CD4-positive, alpha-beta T cell (primary cell): ENCODE results near the gene IL37. TPM values are rescaled to one million over a fixed set of nuclear protein-coding genes. Genes with fewer than 3 reads are reported as not detected.

Experiments
- ATAC-seq: fragments of 200-7000 bp; cut with Tn5 transposase; one replicate; pipeline ENCODE4 v1.10.0; 2022; ENCODE audit warnings: mild to moderate bottlenecking; ENCODE audit not compliant: poor library complexity
- CTCF ChIA-PET: fragments of 350-600 bp; sonication (Branson Sonifier 250); formaldehyde crosslinking; loops from one replicate; lab custom pipeline; 2021; ENCODE audit warnings: antibody characterized with exemption, inconsistent platforms; lab: Charles Lee
- POLR2A ChIA-PET: fragments of 350-600 bp; sonication (Branson Sonifier 250); formaldehyde crosslinking; loops from one replicate; lab custom pipeline; 2021; ENCODE audit warnings: antibody characterized with exemption, inconsistent platforms; lab: Charles Lee
- DNase-seq, 14 experiments: peaks; one replicate each; pipeline ENCODE4 v3.0.0-alpha.2; 2013 to 2020; ENCODE audit warnings: mixed read lengths in 2 of 14
- H3K27ac ChIP-seq, 2 donors: one replicate each; pipeline versions ENCODE4 v1.5.1 to v1.7.0; 2013; ENCODE audit warnings: low read length in 2 of 2, low read depth in 1 of 2, mild to moderate bottlenecking in 1 of 2
- H3K27me3 ChIP-seq, 2 experiments: 1 replicate in 1 of 2; 2 replicates in 1 of 2; pipeline versions ENCODE4 v1.6.1 to v1.7.0; 2013; ENCODE audit warnings: low read length in 2 of 2, control low read depth in 1 of 2, mild to moderate bottlenecking in 1 of 2, moderate library complexity in 1 of 2; ENCODE audit not compliant: insufficient read depth in 2 of 2, control insufficient read depth in 1 of 2
- H3K36me3 ChIP-seq: one replicate; pipeline ENCODE4 v1.6.1; 2013; ENCODE audit warnings: low read length, control low read depth; ENCODE audit not compliant: insufficient read depth
- H3K4me1 ChIP-seq: one replicate; pipeline ENCODE4 v1.6.1; 2013; ENCODE audit warnings: low read length, control low read depth; ENCODE audit not compliant: insufficient read depth
- H3K4me3 ChIP-seq: one replicate; pipeline ENCODE4 v1.5.1; 2013; ENCODE audit warnings: mild to moderate bottlenecking, low read length, moderate library complexity
- H3K9me3 ChIP-seq, 2 experiments: 1 replicate in 1 of 2; 2 replicates in 1 of 2; pipeline versions ENCODE4 v1.6.1 to v1.7.0; 2013; ENCODE audit warnings: low read length in 2 of 2, mild to moderate bottlenecking in 2 of 2, control low read depth in 1 of 2, moderate library complexity in 1 of 2; ENCODE audit not compliant: control insufficient read depth in 1 of 2, insufficient read depth in 1 of 2
- H3K27ac Mint-ChIP-seq: one replicate; pipeline ENCODE4 v1.8.0; 2020; ENCODE audit warnings: mixed read lengths
- H3K27me3 Mint-ChIP-seq: one replicate; pipeline ENCODE4 v1.8.0; 2021; ENCODE audit warnings: mixed read lengths
- H3K36me3 Mint-ChIP-seq: one replicate; pipeline ENCODE4 v1.8.0; 2021; ENCODE audit warnings: low read depth, mixed read lengths
- H3K4me1 Mint-ChIP-seq: one replicate; pipeline ENCODE4 v1.8.0; 2021; ENCODE audit warnings: low read depth, mixed read lengths
- H3K4me3 Mint-ChIP-seq: one replicate; pipeline ENCODE4 v1.8.0; 2020; ENCODE audit warnings: mild to moderate bottlenecking, mixed read lengths
- H3K9me3 Mint-ChIP-seq: one replicate; pipeline ENCODE4 v1.8.0; 2020; ENCODE audit warnings: mixed read lengths
- intact Hi-C, 2 experiments: fragments of 100-400 bp; cut with DNase I in 1 of 2; cut with micrococcal nuclease in 1 of 2; formaldehyde crosslinking; loops; one replicate each; pipeline versions ENCODE4 v1.15.1 to v1.9.0; 2023 to 2025; cut with DNase I, micrococcal nuclease
- total RNA-seq, 174 experiments: library from RNA in 2 of 174; stranded (reverse) in 2 of 174; gene quantifications; one replicate each; pipeline ENCODE4 v1.2.3 and lab custom pipeline; 2021 to 2026
- TF ChIP-seq, protein P1 (sequence below): fragments of 200-600 bp; IDR thresholded peaks from one replicate; pipeline ENCODE4 v1.8.0; 2022; ENCODE audit warnings: antibody characterized with exemption, mild to moderate bottlenecking

The IL37 gene
- total RNA-seq, 2 experiments from 2014 or later: not detected

DNA sequence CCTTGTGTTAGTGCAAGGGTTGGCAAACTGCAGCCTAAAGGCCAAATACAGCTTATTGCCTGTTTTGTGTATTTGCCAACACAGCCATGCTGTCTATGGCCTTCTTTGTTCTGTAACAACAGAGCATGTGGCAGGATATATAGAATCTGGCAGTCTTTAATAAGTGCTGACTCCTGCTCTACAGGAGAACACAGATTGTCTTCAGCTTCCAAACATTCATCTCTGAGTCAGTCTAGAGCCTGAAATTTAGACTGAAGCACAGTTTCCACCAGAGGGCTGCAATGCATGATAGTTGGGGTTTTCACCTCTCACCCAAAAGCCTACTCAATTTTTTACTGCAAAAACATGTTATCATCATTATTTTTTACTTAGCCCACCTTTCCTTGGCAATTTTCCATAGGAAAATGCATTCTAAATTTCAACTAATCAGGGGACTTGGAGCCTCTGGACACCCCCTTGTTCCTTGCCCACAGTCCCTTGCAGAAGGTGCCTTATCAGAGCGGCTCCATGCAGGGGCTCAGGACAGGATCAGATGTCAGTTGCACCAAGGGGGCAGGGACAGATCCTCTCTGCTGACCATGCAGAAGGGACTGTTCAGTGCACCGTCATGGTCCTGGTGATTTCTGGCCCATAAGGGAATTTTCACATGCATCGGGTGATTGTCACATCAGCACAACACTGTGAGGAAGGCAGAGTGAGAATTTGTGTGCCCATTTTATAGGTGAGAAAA, 12.4 kb downstream of the IL37 start:
- Mint-ChIP-seq H3K4me1 (no peaks in the 10 kb centered on the region), H3K27me3 (no peaks in the 10 kb centered on the region), H3K36me3 (no peaks in the 10 kb centered on the region), H3K4me3 (no peak overlapping the region), H3K9me3 (no peaks in the 10 kb centered on the region), H3K27ac (no peak overlapping the region)
- ChIA-PET POLR2A (no interaction called here), CTCF (no interaction called here)
- no peak for DNase-seq
- H3K27ac ChIP-seq: no peak overlapping the region
- no peaks in the 10 kb centered on the region for H3K27me3 ChIP-seq
- TF ChIP-seq, protein P1, sequence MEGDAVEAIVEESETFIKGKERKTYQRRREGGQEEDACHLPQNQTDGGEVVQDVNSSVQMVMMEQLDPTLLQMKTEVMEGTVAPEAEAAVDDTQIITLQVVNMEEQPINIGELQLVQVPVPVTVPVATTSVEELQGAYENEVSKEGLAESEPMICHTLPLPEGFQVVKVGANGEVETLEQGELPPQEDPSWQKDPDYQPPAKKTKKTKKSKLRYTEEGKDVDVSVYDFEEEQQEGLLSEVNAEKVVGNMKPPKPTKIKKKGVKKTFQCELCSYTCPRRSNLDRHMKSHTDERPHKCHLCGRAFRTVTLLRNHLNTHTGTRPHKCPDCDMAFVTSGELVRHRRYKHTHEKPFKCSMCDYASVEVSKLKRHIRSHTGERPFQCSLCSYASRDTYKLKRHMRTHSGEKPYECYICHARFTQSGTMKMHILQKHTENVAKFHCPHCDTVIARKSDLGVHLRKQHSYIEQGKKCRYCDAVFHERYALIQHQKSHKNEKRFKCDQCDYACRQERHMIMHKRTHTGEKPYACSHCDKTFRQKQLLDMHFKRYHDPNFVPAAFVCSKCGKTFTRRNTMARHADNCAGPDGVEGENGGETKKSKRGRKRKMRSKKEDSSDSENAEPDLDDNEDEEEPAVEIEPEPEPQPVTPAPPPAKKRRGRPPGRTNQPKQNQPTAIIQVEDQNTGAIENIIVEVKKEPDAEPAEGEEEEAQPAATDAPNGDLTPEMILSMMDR: no peak
- ATAC-seq: no peak
- no peaks in the 10 kb centered on the region for H3K4me1 ChIP-seq
- no peaks in the 10 kb centered on the region for H3K36me3 ChIP-seq
- intact Hi-C loops: no loop called here
- no peaks in the 10 kb centered on the region for H3K9me3 ChIP-seq
- H3K4me3 ChIP-seq: no peak overlapping the region

DNA sequence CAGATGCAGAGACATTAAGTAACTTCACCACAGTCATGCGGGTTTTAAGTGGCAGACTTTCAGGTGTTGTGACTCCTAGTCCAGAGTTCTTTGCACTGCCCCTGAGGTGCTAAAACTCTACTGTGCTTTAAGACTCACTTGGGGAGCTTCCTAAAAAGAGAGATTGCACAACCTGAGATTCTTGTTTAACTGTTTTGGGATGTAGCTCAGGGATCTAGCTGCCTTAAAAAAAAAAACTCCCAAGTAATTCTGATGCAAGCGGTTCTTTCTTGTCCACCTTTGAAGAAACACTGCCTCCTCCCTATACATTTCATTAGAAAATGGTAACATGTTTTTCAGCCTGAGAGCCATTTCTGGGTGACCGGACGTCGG, 13.0 kb downstream of the IL37 start:
- H3K27me3 ChIP-seq: no peaks in the 10 kb centered on the region
- H3K27ac ChIP-seq: no peak overlapping the region
- no peak for DNase-seq
- Mint-ChIP-seq H3K36me3 (no peaks in the 10 kb centered on the region), H3K4me3 (no peak overlapping the region), H3K27me3 (no peaks in the 10 kb centered on the region), H3K9me3 (no peaks in the 10 kb centered on the region), H3K4me1 (no peaks in the 10 kb centered on the region), H3K27ac (no peak overlapping the region)
- intact Hi-C loops: no loop called here
- ATAC-seq: no peak
- no peaks in the 10 kb centered on the region for H3K36me3 ChIP-seq
- no peak overlapping the region for H3K4me3 ChIP-seq
- CTCF ChIA-PET: no interaction called here
- no peaks in the 10 kb centered on the region for H3K4me1 ChIP-seq
- no peaks in the 10 kb centered on the region for H3K9me3 ChIP-seq
- POLR2A ChIA-PET: no interaction called here
- TF ChIP-seq, protein P1: no peak

DNA sequence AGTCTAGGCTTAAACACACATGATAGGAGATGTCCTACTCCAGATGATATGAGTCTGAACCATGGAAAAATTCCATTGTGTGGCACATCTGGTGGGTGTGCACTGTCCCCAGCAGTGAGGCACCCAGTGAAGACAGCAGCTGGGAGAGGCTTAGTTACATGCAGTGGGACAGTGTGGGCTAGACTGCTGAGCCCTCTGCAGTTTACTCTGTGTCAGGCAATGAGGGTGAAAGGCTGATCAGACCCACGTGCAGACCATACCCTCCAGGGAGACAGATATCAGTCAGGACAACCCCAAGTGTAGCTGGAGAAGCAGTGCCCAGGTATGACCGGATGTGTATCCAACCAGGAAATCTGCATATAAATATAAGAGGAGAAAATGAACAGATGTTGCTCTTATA, 13.4 kb downstream of the IL37 start:
- H3K36me3 Mint-ChIP-seq: no peaks in the 10 kb centered on the region
- no peaks in the 10 kb centered on the region for H3K27me3 Mint-ChIP-seq
- no peaks in the 10 kb centered on the region for H3K9me3 Mint-ChIP-seq
- DNase-seq (no peak), ATAC-seq (no peak)
- Histone ChIP-seq H3K9me3 (no peaks in the 10 kb centered on the region), H3K27me3 (no peaks in the 10 kb centered on the region), H3K4me1 (no peaks in the 10 kb centered on the region), H3K4me3 (no peak overlapping the region), H3K36me3 (no peaks in the 10 kb centered on the region), H3K27ac (no peak overlapping the region)
- ChIA-PET CTCF (no interaction called here), POLR2A (no interaction called here)
- intact Hi-C loops: no loop called here
- H3K4me1 Mint-ChIP-seq: no peaks in the 10 kb centered on the region
- H3K27ac Mint-ChIP-seq: no peak overlapping the region
- no peak overlapping the region for H3K4me3 Mint-ChIP-seq
- TF ChIP-seq, protein P1: no peak
